T-helper 2 cell treated with Interferon-gamma antibody and Interleukin-4, amounts not matched to agents 5 μg/mL and 100 μg/mL, for 36 hours (primary cell): ENCODE measurements around the gene EML1.

Source experiments
- DNase-seq: peaks from one replicate; pipeline ENCODE4 v3.0.0; 2021; ENCODE audit warnings: low spot score
- H3K27ac Mint-ChIP-seq: one replicate; pipeline ENCODE4 v1.8.0; 2021; ENCODE audit warnings: mild to moderate bottlenecking, mixed read lengths
- H3K27me3 Mint-ChIP-seq: one replicate; pipeline ENCODE4 v1.8.0; 2021; ENCODE audit warnings: low read depth, mixed read lengths
- H3K36me3 Mint-ChIP-seq: one replicate; pipeline ENCODE4 v1.8.0; 2021; ENCODE audit warnings: low read depth, mixed read lengths
- H3K4me1 Mint-ChIP-seq: one replicate; pipeline ENCODE4 v1.8.0; 2021; ENCODE audit warnings: low read depth, mixed read lengths
- H3K4me3 Mint-ChIP-seq: one replicate; pipeline ENCODE4 v1.8.0; 2022; ENCODE audit warnings: mild to moderate bottlenecking, moderate library complexity, mixed read lengths
- H3K9me3 Mint-ChIP-seq: one replicate; pipeline ENCODE4 v1.8.0; 2021; ENCODE audit warnings: mixed read lengths

The EML1 gene

GRCh38 chr14:99831303-99831702 is 38.1 kb downstream of the EML1 start:
- Mint-ChIP-seq H3K4me1 (no peaks in the 10 kb centered on the region), H3K36me3 (no peaks in the 10 kb centered on the region), H3K27ac (no peak overlapping the region), H3K9me3 (no peaks in the 10 kb centered on the region), H3K27me3 (peaks cover 62% of the 10 kb centered on the region), H3K4me3 (no peak overlapping the region)
- no peak for DNase-seq

- Mint-ChIP-seq H3K27ac (no peak overlapping the region), H3K36me3 (no peaks in the 10 kb centered on the region), H3K9me3 (no peaks in the 10 kb centered on the region), H3K4me3 (no peak overlapping the region), H3K27me3 (peaks cover 62% of the 10 kb centered on the region), H3K4me1 (no peaks in the 10 kb centered on the region)
- DNase-seq: no peak
Measured at GRCh38 chr14:99831903-99832685, 38.9 kb downstream of the EML1 start.

- H3K4me3 Mint-ChIP-seq: no peak overlapping the region
- H3K36me3 Mint-ChIP-seq: no peaks in the 10 kb centered on the region
- DNase-seq: no peak
- H3K9me3 Mint-ChIP-seq: no peaks in the 10 kb centered on the region
- H3K27ac Mint-ChIP-seq: no peak overlapping the region
- no peaks in the 10 kb centered on the region for H3K4me1 Mint-ChIP-seq
- H3K27me3 Mint-ChIP-seq: peaks cover 61% of the 10 kb centered on the region
Measured at GRCh38 chr14:99837822-99838221, 44.6 kb downstream of the EML1 start.

GRCh38 chr14:99838639-99839134 is 45.5 kb downstream of the EML1 start:
- H3K27ac Mint-ChIP-seq: no peak overlapping the region
- H3K36me3 Mint-ChIP-seq: no peaks in the 10 kb centered on the region
- H3K4me3 Mint-ChIP-seq: no peak overlapping the region
- H3K9me3 Mint-ChIP-seq: no peaks in the 10 kb centered on the region
- peaks cover 56% of the 10 kb centered on the region for H3K27me3 Mint-ChIP-seq
- H3K4me1 Mint-ChIP-seq: no peaks in the 10 kb centered on the region
- DNase-seq: no peak

GRCh38 chr14:99839696-99840095 is 46.5 kb downstream of the EML1 start:
- H3K9me3 Mint-ChIP-seq: no peaks in the 10 kb centered on the region
- H3K27me3 Mint-ChIP-seq: peaks cover 56% of the 10 kb centered on the region

GRCh38 chr14:99840265-99840664 is 47.1 kb downstream of the EML1 start:
- no peak overlapping the region for H3K4me3 Mint-ChIP-seq
- no peaks in the 10 kb centered on the region for H3K36me3 Mint-ChIP-seq
- DNase-seq: no peak
- H3K9me3 Mint-ChIP-seq: no peaks in the 10 kb centered on the region
- H3K27me3 Mint-ChIP-seq: peaks cover 58% of the 10 kb centered on the region
- H3K4me1 Mint-ChIP-seq: no peaks in the 10 kb centered on the region
- H3K27ac Mint-ChIP-seq: no peak overlapping the region

More at GRCh38 chr14:99839696-99840095, 46.5 kb downstream of the EML1 start:
- Mint-ChIP-seq H3K4me3 (no peak overlapping the region), H3K36me3 (no peaks in the 10 kb centered on the region), H3K27ac (no peak overlapping the region), H3K4me1 (no peaks in the 10 kb centered on the region)
- no peak for DNase-seq

GRCh38 chr14:99840774-99841305 is 47.6 kb downstream of the EML1 start:
- Mint-ChIP-seq H3K27me3 (peaks cover 53% of the 10 kb centered on the region), H3K27ac (no peak overlapping the region), H3K4me3 (no peak overlapping the region), H3K4me1 (no peaks in the 10 kb centered on the region), H3K9me3 (no peaks in the 10 kb centered on the region), H3K36me3 (no peaks in the 10 kb centered on the region)
- no peak for DNase-seq

- peaks cover 48% of the 10 kb centered on the region for H3K27me3 Mint-ChIP-seq
- H3K4me3 Mint-ChIP-seq: no peak overlapping the region
- no peaks in the 10 kb centered on the region for H3K36me3 Mint-ChIP-seq
- H3K4me1 Mint-ChIP-seq: no peaks in the 10 kb centered on the region
- peaks cover under 1% of the 10 kb centered on the region for H3K9me3 Mint-ChIP-seq
- DNase-seq: no peak
- H3K27ac Mint-ChIP-seq: no peak overlapping the region
Measured at GRCh38 chr14:99841436-99842071, 48.3 kb downstream of the EML1 start.

GRCh38 chr14:99842141-99842540 is 48.9 kb downstream of the EML1 start:
- H3K27ac Mint-ChIP-seq: no peak overlapping the region
- no peak for DNase-seq
- H3K9me3 Mint-ChIP-seq: peaks cover 6% of the 10 kb centered on the region
- H3K4me1 Mint-ChIP-seq: no peaks in the 10 kb centered on the region
- H3K27me3 Mint-ChIP-seq: peaks cover 44% of the 10 kb centered on the region
- no peak overlapping the region for H3K4me3 Mint-ChIP-seq
- H3K36me3 Mint-ChIP-seq: no peaks in the 10 kb centered on the region

- Mint-ChIP-seq H3K4me1 (no peaks in the 10 kb centered on the region), H3K36me3 (no peaks in the 10 kb centered on the region), H3K4me3 (no peak overlapping the region), H3K27ac (no peak overlapping the region), H3K9me3 (peaks cover 16% of the 10 kb centered on the region), H3K27me3 (peaks cover 24% of the 10 kb centered on the region)
- DNase-seq: no peak
Measured at GRCh38 chr14:99846808-99847207, 53.6 kb downstream of the EML1 start.

GRCh38 chr14:99850709-99851108 is 57.5 kb downstream of the EML1 start:
- Mint-ChIP-seq H3K36me3 (no peaks in the 10 kb centered on the region), H3K4me3 (no peak overlapping the region), H3K4me1 (no peaks in the 10 kb centered on the region), H3K9me3 (peaks cover 16% of the 10 kb centered on the region), H3K27me3 (peaks cover 4% of the 10 kb centered on the region), H3K27ac (no peak overlapping the region)
- DNase-seq: no peak

- Mint-ChIP-seq H3K27me3 (peaks cover 9% of the 10 kb centered on the region), H3K4me3 (no peak overlapping the region), H3K4me1 (no peaks in the 10 kb centered on the region), H3K27ac (no peak overlapping the region), H3K36me3 (no peaks in the 10 kb centered on the region), H3K9me3 (peaks cover 5% of the 10 kb centered on the region)
- no peak for DNase-seq
Measured at GRCh38 chr14:99852578-99852977, 59.4 kb downstream of the EML1 start.

GRCh38 chr14:99853206-99853605 is 60.0 kb downstream of the EML1 start:
- Mint-ChIP-seq H3K9me3 (no peaks in the 10 kb centered on the region), H3K27ac (no peak overlapping the region), H3K4me3 (no peak overlapping the region), H3K36me3 (no peaks in the 10 kb centered on the region), H3K27me3 (peaks cover 5% of the 10 kb centered on the region), H3K4me1 (no peaks in the 10 kb centered on the region)
- no peak for DNase-seq

GRCh38 chr14:99854831-99855230 is 61.6 kb downstream of the EML1 start:
- Mint-ChIP-seq H3K4me1 (no peaks in the 10 kb centered on the region), H3K4me3 (no peak overlapping the region), H3K27ac (no peak overlapping the region), H3K36me3 (no peaks in the 10 kb centered on the region), H3K27me3 (peaks cover 5% of the 10 kb centered on the region), H3K9me3 (no peaks in the 10 kb centered on the region)
- no peak for DNase-seq
